IMR-90 (cell line): ENCODE results near the gene BIRC5.

Experiments
- BHLHE40 ChIP-seq: fragments of 150-350 bp; IDR thresholded peaks from 2 replicates; pipeline ENCODE4 v1.6.1; 2016; ENCODE audit warnings: mild to moderate bottlenecking, low read depth, low read length
- CEBPB ChIP-seq: IDR thresholded peaks from 2 replicates; pipeline ENCODE4 v1.6.1; 2012; ENCODE audit warnings: low read depth, low read length, improper control_type of control experiment
- CHD1 ChIP-seq: IDR thresholded peaks from 2 replicates; pipeline ENCODE4 v1.6.1; 2012; ENCODE audit warnings: low read depth, low read length, improper control_type of control experiment
- FOS ChIP-seq: fragments of 150-350 bp; IDR thresholded peaks from 2 replicates; pipeline ENCODE4 v1.6.1; 2016; ENCODE audit warnings: low read depth, low read length
- MAZ ChIP-seq: IDR thresholded peaks from 2 replicates; pipeline ENCODE4 v1.6.1; 2012; ENCODE audit warnings: low read depth, mild to moderate bottlenecking, low read length, improper control_type of control experiment, moderate library complexity, borderline replicate concordance
- NFE2L2 ChIP-seq: fragments of 150-350 bp; IDR thresholded peaks from 2 replicates; pipeline ENCODE4 v1.6.1; 2016; ENCODE audit warnings: low read depth, mild to moderate bottlenecking, low read length
- POLR2A ChIP-seq: IDR thresholded peaks from 2 replicates; pipeline ENCODE4 v1.6.1; 2012; ENCODE audit warnings: mild to moderate bottlenecking, low read depth, low read length
- RCOR1 ChIP-seq: IDR thresholded peaks from 2 replicates; pipeline ENCODE4 v1.6.1; 2012; ENCODE audit warnings: mild to moderate bottlenecking, low read length, improper control_type of control experiment; ENCODE audit not compliant: insufficient replicate concordance
- RFX5 ChIP-seq: IDR thresholded peaks from 2 replicates; pipeline ENCODE4 v1.8.0; 2012; ENCODE audit warnings: low read depth, mild to moderate bottlenecking, low read length, moderate library complexity
- SMC3 ChIP-seq: fragments of 150-350 bp; IDR thresholded peaks from 2 replicates; pipeline ENCODE4 v1.6.1; 2016; ENCODE audit warnings: low read depth, mild to moderate bottlenecking, antibody characterized with exemption, low read length, moderate library complexity
- TF ChIP-seq, protein P1 (sequence below): conservative IDR thresholded peaks from 2 replicates; pipeline ENCODE4 v1.5.1; 2012; ENCODE audit warnings: mild to moderate bottlenecking, low read depth, low read length, improper control_type of control experiment
- TF ChIP-seq, protein P2 (sequence below): fragments of 150-350 bp; IDR thresholded peaks from 2 replicates; pipeline ENCODE4 v1.6.1; 2017; ENCODE audit warnings: mild to moderate bottlenecking, antibody characterized with exemption, low read length, low read depth
- TF ChIP-seq, protein P3 (sequence below): fragments of 150-350 bp; IDR thresholded peaks from 2 replicates; pipeline ENCODE4 v1.6.1; 2016; ENCODE audit warnings: low read depth, mild to moderate bottlenecking, low read length, moderate library complexity, borderline replicate concordance

DNA sequence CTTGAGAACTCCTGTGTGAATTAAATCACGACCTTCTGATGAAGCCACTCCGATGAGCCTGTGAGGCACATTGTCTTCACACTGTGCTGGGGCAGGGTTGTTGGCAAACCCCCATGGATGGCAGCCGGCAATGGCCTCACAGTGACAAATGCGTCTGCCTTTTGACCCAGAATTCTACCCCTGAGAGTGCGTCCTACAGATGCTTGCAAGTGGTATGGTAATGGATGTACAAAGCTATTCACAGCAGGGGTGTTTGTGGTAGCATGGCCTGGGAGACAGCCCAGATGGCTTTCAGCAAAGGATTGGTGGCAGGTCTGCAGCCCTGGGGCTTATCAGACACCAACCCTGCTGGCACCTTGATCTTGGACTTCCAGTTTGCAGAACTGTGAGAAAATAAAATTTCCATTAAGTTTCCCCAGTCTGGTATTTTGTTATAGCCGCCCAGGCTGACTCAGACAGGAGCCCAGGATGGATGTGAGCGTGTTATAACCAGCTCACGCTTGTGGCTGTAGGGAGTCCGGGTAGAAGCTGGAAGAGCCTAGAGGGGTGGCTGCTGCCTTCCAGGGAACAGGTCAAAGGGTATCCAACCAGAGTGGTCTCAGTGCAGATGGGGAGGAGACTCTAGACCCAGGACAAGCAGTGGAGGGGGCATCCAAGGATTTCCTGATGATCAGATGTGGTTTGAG, 16.8 kb upstream of the BIRC5 start:
- TF ChIP-seq, protein P1, sequence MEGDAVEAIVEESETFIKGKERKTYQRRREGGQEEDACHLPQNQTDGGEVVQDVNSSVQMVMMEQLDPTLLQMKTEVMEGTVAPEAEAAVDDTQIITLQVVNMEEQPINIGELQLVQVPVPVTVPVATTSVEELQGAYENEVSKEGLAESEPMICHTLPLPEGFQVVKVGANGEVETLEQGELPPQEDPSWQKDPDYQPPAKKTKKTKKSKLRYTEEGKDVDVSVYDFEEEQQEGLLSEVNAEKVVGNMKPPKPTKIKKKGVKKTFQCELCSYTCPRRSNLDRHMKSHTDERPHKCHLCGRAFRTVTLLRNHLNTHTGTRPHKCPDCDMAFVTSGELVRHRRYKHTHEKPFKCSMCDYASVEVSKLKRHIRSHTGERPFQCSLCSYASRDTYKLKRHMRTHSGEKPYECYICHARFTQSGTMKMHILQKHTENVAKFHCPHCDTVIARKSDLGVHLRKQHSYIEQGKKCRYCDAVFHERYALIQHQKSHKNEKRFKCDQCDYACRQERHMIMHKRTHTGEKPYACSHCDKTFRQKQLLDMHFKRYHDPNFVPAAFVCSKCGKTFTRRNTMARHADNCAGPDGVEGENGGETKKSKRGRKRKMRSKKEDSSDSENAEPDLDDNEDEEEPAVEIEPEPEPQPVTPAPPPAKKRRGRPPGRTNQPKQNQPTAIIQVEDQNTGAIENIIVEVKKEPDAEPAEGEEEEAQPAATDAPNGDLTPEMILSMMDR: no peak
- TF ChIP-seq POLR2A (no peak), RCOR1 (no peak), RFX5 (no peak), CEBPB (no peak), CHD1 (no peak), FOS (no peak), SMC3 (no peak), NFE2L2 (no peak), MAZ (no peak), BHLHE40 (no peak)
- TF ChIP-seq, protein P2, sequence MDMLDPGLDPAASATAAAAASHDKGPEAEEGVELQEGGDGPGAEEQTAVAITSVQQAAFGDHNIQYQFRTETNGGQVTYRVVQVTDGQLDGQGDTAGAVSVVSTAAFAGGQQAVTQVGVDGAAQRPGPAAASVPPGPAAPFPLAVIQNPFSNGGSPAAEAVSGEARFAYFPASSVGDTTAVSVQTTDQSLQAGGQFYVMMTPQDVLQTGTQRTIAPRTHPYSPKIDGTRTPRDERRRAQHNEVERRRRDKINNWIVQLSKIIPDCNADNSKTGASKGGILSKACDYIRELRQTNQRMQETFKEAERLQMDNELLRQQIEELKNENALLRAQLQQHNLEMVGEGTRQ: no peak
- TF ChIP-seq, protein P3, sequence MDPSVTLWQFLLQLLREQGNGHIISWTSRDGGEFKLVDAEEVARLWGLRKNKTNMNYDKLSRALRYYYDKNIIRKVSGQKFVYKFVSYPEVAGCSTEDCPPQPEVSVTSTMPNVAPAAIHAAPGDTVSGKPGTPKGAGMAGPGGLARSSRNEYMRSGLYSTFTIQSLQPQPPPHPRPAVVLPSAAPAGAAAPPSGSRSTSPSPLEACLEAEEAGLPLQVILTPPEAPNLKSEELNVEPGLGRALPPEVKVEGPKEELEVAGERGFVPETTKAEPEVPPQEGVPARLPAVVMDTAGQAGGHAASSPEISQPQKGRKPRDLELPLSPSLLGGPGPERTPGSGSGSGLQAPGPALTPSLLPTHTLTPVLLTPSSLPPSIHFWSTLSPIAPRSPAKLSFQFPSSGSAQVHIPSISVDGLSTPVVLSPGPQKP: no peak
